GM12872 (cell line): ENCODE results near the gene NUDT16L1.

Source experiments
- TF ChIP-seq, protein P1 (sequence below): IDR thresholded peaks from 3 replicates; pipeline ENCODE4 v1.5.1; 2011; ENCODE audit warnings: low read depth, mild to moderate bottlenecking, low read length, moderate library complexity; ENCODE audit not compliant: insufficient read depth

Gene NUDT16L1

DNA sequence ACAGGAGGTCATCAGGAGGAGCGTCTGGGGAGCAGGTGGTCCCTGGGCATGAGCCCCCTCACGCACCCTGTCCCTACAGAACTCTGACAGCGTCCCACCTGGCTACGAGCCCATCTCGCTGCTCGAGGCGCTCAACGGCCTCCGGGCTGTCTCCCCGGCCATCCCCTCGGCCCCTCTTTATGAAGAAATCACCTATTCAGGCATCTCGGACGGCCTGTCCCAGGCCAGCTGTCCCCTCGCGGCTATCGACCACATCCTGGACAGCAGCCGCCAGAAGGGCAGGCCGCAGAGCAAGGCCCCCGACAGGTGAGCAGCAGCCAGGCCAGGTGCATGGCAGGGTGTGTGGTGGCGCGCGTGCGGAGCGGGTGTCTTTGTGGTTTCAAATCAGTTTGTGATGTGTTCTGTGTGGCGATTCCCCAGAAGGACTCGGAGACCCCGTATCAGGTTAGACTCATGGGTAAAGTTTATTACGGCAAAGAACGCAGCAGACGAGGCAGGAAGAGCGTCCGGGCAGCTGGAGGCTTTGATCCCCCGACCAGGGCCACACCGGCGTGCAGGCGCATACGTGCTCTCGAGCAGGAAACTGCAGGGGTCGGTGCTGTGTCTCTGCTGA lies 11.8 kb upstream of the NUDT16L1 start:
- TF ChIP-seq, protein P1, sequence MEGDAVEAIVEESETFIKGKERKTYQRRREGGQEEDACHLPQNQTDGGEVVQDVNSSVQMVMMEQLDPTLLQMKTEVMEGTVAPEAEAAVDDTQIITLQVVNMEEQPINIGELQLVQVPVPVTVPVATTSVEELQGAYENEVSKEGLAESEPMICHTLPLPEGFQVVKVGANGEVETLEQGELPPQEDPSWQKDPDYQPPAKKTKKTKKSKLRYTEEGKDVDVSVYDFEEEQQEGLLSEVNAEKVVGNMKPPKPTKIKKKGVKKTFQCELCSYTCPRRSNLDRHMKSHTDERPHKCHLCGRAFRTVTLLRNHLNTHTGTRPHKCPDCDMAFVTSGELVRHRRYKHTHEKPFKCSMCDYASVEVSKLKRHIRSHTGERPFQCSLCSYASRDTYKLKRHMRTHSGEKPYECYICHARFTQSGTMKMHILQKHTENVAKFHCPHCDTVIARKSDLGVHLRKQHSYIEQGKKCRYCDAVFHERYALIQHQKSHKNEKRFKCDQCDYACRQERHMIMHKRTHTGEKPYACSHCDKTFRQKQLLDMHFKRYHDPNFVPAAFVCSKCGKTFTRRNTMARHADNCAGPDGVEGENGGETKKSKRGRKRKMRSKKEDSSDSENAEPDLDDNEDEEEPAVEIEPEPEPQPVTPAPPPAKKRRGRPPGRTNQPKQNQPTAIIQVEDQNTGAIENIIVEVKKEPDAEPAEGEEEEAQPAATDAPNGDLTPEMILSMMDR, result no peak

DNA sequence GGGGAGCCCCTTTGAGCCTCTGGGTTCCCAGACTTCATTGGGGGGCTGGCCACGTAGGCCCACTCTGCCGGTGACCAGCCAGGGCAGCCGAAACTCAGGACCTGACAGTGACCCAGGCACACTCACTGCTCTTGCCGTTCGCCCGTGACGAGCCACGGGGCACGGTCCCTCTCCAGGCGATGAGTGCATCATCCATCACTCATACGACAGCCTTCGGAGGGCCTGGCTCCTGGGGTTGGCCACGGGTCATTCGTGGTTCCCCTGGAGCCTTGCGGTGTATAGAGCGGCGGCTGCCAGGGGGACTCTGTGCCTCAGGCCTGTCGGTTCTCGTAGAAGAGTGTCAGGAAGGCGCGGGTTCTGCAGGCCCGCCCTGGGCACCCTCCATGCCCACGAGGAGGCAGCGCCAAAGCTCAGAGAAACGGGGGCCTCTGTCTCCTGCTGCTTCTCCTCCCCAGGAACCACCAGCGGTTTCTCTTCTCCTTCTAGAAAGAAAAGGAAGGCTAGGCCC lies 11.2 kb upstream of the NUDT16L1 start:
- TF ChIP-seq, protein P1, result no peak

DNA sequence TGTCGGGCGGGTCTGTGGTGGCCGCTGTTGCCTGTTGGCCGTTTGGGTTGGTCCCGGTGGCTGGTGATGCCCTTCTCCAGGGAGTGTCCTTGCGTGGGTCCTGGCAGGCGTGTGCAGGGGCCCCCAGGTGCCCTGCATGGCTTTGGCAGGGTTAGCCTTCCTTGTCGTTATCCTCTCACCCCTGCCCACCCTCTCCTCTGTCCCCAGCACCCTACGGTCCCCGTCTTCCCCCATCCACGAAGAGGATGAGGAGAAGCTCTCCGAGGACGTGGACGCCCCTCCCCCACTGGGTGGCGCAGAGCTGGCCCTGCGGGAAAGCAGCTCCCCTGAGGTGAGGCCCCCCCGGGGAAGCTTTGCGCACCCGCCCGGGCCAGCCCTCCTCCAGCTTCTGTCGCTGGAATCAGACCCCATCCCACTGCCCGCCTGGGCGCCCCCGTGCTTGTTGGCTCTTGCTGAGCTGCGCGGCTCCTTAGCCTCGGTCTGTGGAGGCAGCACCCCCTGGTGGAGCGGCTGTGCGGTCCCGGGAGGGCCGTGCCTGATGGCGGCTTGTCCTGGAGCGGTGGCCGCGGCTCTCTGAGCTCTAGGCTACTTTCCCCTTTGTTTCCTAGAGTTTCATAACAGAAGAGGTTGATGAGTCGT lies 10.6 kb upstream of the NUDT16L1 start:
- TF ChIP-seq, protein P1, result 0 out of 3 replicates have a peak, but pooled peaks have one; percentile 15

DNA sequence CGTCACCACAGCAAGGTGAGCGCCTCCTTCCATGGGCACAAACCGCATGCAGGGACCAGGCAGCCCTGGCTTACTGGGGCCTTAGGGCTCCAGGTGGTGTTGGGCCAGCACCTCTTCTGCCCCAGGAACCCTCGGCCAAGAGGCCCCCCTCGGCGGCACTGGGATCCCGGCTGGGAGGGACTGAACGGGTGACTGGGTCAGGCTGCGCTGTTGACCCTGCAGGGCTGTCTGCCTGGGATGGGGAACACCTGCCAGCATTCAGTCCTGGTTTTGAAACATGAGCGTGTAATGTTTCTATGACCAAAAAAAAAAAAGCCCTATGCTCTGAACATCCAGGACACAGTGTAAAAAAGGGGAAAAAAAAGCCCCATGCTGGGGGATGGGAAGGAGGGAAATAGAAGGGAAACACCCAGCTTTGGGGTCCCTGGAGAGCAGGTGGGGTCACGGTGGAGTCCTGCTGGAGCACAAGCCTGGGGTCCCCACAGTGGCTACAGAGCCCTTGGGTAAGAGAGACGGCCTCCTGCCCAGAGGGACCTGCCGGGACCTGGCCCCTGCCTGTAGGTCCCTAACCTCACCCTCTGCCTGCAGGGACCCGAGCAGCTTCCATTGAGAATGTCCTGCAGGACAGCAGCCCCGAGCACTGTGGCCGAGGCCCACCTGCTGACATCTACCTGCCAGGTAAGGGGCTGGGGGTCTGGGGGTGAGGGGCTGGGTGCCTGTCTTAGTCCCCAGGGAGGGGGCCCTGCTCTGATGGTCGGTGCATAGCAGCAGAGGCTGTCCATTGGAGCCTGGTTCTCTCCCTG lies 9.9 kb upstream of the NUDT16L1 start:
- TF ChIP-seq, protein P1, result no peak

DNA sequence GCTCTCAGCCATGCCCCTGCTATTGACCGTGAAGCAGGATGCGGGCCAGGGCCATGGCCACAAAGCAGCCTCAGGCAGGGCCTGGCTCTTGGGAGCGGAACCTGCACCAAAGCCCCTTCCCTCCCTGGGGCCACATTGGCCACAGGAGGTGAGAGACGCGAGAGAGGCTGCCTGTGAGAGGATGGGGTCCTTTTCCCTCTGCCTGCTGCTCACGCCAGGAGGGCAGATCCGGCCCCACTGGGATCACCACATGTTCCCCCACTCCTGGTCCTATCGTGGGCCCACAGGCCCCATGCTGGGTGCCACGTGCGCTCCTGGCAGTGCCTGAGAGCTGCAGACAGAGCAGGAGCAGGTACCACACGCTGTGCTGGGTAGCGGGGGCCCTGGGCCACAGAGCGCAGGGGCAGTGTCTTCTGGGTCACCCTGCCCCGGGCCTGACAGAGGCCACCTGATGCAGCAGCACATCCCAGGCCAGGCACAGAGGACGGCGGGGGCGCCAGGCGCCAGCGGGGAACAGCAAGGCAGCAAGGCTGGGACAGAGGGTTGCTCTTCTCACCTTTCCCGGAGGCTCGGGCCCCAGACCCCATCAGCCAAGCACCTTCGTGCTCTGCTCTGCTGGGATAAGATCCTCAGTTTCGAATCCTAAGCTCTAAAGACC lies 9.2 kb upstream of the NUDT16L1 start:
- TF ChIP-seq, protein P1, result no peak

DNA sequence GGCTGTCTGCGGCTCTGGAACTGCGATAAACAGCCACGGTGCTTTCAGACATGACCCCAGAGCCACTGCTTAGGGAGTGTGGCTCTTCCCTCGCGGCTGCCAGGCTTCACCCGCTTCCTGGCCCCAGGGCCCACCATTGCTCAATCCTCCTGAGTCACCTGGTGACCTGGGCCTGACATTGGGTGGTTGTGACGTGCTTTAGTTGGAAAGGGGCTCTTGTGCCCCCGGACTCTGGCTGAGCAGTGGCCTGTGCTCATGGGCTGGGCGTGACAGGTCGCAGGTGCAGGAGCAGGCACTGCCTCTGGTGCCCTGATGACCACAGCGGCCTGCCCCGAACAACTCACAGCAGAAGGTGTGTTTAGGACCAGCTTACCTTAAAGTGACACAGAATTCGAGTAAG lies 8.6 kb upstream of the NUDT16L1 start:
- TF ChIP-seq, protein P1, result no peak

DNA sequence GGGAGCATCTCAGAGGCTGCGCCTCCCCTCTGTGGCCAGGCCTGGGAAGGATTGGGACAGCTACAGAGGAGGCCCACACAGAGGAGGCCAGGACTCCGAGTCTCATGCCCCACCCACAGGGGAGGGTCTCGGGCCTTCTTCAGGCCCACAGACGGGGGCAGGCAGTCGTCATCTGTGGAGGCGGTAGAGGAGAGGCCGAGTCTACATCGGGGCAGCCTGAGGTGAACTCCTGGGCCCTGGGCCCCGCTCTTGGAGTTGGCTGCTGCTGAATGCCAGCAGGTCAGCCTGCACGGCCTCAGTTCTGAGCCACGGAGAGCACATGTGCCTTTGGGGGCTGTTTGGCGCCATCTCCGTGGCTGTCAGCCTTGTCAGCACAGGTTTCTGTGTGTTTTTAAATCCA lies 8.1 kb upstream of the NUDT16L1 start:
- TF ChIP-seq, protein P1, result no peak
